Mammary epithelial cell (primary cell): ENCODE measurements around the gene RMI1.

ENCODE experiments used
- EZH2 ChIP-seq: IDR thresholded peaks from 2 replicates; pipeline ENCODE4 v1.6.1; 2012; ENCODE audit warnings: low read length, inconsistent platforms, borderline replicate concordance
- TF ChIP-seq, protein P1 (sequence below), 2 donors: IDR thresholded peaks in 1 of 2; conservative IDR thresholded peaks in 1 of 2; 2 replicates each; pipeline ENCODE4 v1.5.1; 2011 to 2012; ENCODE audit warnings: inconsistent platforms in 2 of 2, low read length in 2 of 2, mild to moderate bottlenecking in 2 of 2, control low read depth in 1 of 2, low read depth in 1 of 2; ENCODE audit not compliant: insufficient read depth in 1 of 2; ENCODE audit errors: extremely low read depth in 1 of 2

DNA sequence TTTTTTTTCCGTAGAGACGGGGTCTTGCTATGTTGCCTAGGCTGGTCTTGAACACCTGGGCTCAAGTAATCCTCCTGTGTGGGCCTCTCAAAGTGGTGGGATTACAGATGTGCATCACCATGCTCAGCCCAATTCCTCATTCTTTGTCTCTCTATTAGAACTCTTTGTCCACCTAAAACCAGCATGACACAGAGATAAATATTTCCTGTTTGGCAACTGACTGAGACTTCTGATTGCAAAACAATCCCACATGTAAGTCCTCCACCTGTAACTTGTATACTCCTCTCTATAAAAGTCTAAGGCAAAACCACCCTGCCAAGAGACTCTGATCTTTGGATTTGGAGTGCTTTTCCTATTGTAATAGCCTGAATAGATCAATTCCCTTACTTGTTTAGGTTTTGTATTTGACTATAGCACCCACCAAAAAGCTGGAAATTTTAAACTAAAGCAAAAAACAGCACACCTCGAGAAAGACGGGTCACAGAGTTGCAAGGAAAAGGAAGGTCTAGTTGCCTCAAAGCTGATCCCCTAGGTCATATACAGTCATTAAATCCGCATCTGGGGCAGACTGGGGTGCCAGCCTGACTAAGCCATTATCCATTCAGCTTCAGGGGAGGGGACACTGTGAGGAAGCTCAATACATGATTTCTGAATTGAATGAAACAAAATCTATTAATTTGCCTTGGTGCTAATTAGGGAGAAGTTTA, 45.9 kb upstream of the RMI1 start:
- TF ChIP-seq, protein P1, sequence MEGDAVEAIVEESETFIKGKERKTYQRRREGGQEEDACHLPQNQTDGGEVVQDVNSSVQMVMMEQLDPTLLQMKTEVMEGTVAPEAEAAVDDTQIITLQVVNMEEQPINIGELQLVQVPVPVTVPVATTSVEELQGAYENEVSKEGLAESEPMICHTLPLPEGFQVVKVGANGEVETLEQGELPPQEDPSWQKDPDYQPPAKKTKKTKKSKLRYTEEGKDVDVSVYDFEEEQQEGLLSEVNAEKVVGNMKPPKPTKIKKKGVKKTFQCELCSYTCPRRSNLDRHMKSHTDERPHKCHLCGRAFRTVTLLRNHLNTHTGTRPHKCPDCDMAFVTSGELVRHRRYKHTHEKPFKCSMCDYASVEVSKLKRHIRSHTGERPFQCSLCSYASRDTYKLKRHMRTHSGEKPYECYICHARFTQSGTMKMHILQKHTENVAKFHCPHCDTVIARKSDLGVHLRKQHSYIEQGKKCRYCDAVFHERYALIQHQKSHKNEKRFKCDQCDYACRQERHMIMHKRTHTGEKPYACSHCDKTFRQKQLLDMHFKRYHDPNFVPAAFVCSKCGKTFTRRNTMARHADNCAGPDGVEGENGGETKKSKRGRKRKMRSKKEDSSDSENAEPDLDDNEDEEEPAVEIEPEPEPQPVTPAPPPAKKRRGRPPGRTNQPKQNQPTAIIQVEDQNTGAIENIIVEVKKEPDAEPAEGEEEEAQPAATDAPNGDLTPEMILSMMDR (conservative IDR thresholded peaks at IDR 0.05 in 1 of 2, IDR thresholded peaks at IDR 0.05 in 1 of 2; ENCODE audit: extremely low read depth in 1 of 2, insufficient read depth in 1 of 2, low read depth in 1 of 2, low read length in 2 of 2): no peak
- TF ChIP-seq EZH2: no peak
